GM19240 (cell line): ENCODE data around the gene C1orf159.
A peak's percentile ranks its signal among the peaks of the same experiment; 100 is the strongest.
"Not testable (repeated sequence)": the region's sequence is repeated elsewhere in the genome, so short reads cannot be mapped to it uniquely, and the experiment has no call there.

Experiments used
- DNase-seq: peaks from one replicate; pipeline ENCODE4 v3.0.0; 2011; ENCODE audit warnings: low spot score; ENCODE audit not compliant: insufficient read length

The C1orf159 gene

GRCh38 chr1:1115786-1116700 is at the start of gene C1orf159:
TSS of gene C1orf159 (minus strand) at chr1:1116089. CDS start at chr1:1091543, 24,546 bp downstream.
- peak; percentile 99 for DNase-seq

GRCh38 chr1:1165485-1165884 is 49.6 kb upstream of the C1orf159 start:
- no peak for DNase-seq

GRCh38 chr1:1164701-1165451 is 49.0 kb upstream of the C1orf159 start:
- DNase-seq, result no peak

- DNase-seq, result no peak
Measured at GRCh38 chr1:1164361-1164700, 48.4 kb upstream of the C1orf159 start.

GRCh38 chr1:1163538-1164070 is 47.7 kb upstream of the C1orf159 start:
- DNase-seq, result no peak

GRCh38 chr1:1162597-1163537 is 47.0 kb upstream of the C1orf159 start:
- DNase-seq, result no peak

- no peak for DNase-seq
Measured at GRCh38 chr1:1161683-1162079, 45.8 kb upstream of the C1orf159 start.

GRCh38 chr1:1161078-1161682 is 45.3 kb upstream of the C1orf159 start:
- DNase-seq, result no peak

GRCh38 chr1:1160281-1160930 is 44.5 kb upstream of the C1orf159 start:
- DNase-seq, result no peak

- peak; percentile 85 for DNase-seq
Measured at GRCh38 chr1:1157914-1158710, 42.2 kb upstream of the C1orf159 start.

GRCh38 chr1:1157426-1157913 is 41.6 kb upstream of the C1orf159 start:
- DNase-seq, result peak; percentile 94

GRCh38 chr1:1157033-1157365 is 41.1 kb upstream of the C1orf159 start:
- DNase-seq, result no peak

GRCh38 chr1:1156140-1157032 is 40.5 kb upstream of the C1orf159 start:
- no peak for DNase-seq

- DNase-seq, result no peak
Measured at GRCh38 chr1:1155258-1155657, 39.4 kb upstream of the C1orf159 start.

- no peak for DNase-seq
Measured at GRCh38 chr1:1153874-1154273, 38.0 kb upstream of the C1orf159 start.

GRCh38 chr1:1153215-1153614 is 37.3 kb upstream of the C1orf159 start:
- not testable (repeated sequence) for DNase-seq

GRCh38 chr1:1152431-1152830 is 36.5 kb upstream of the C1orf159 start:
- not testable (repeated sequence) for DNase-seq

GRCh38 chr1:1151306-1151705 is 35.4 kb upstream of the C1orf159 start:
- DNase-seq, result no peak
